Smooth muscle cell (in vitro differentiated cells): ENCODE measurements around the gene OR10R2. TPM values are rescaled to one million over a fixed set of nuclear protein-coding genes. Genes with fewer than 3 reads are reported as not detected.

ENCODE experiments used
- DNase-seq: peaks from one replicate; lab custom pipeline; 2025; ENCODE audit not compliant: unreplicated experiment; lab: John Stamatoyannopoulos, UW
- H2AFZ ChIP-seq: fragments of 200-600 bp; sonication (generic); 2 replicates; pipeline ENCODE4 v1.6.0; 2016; ENCODE audit warnings: antibody characterized with exemption, low read depth, mild to moderate bottlenecking
- H3F3A ChIP-seq: fragments of 200-600 bp; sonication (generic); 2 replicates; pipeline ENCODE4 v1.6.0; 2017; ENCODE audit warnings: antibody characterized with exemption, low read depth
- H3K27ac ChIP-seq: fragments of 200-600 bp; sonication (generic); 2 replicates; pipeline ENCODE4 v1.5.1; 2016; ENCODE audit warnings: low read depth, mild to moderate bottlenecking
- H3K27me3 ChIP-seq: fragments of 200-600 bp; sonication (generic); 2 replicates; pipeline ENCODE4 v1.6.1; 2016; ENCODE audit warnings: low read depth, mild to moderate bottlenecking
- H3K36me3 ChIP-seq: fragments of 200-600 bp; sonication (generic); 2 replicates; pipeline ENCODE4 v1.5.1; 2016; ENCODE audit warnings: low read depth
- H3K4me1 ChIP-seq: fragments of 200-600 bp; sonication (generic); 2 replicates; pipeline ENCODE4 v1.5.1; 2016; ENCODE audit warnings: low read depth
- H3K4me2 ChIP-seq: fragments of 200-600 bp; sonication (generic); 2 replicates; pipeline ENCODE4 v1.6.0; 2016; ENCODE audit warnings: mild to moderate bottlenecking
- H3K4me3 ChIP-seq: fragments of 200-600 bp; sonication (generic); 2 replicates; pipeline ENCODE4 v1.5.1; 2016; ENCODE audit warnings: mild to moderate bottlenecking
- H3K79me2 ChIP-seq: fragments of 200-600 bp; sonication (generic); 2 replicates; pipeline ENCODE4 v1.6.0; 2016; ENCODE audit warnings: low read depth, mild to moderate bottlenecking
- H3K9ac ChIP-seq: fragments of 200-600 bp; sonication (generic); 2 replicates; pipeline ENCODE4 v1.6.0; 2016; ENCODE audit warnings: low read depth
- H3K9me3 ChIP-seq: fragments of 200-600 bp; sonication (generic); replicated peaks from 2 replicates; pipeline ENCODE4 v1.5.1; 2016; ENCODE audit warnings: low read depth
- H4K20me1 ChIP-seq: fragments of 200-600 bp; sonication (generic); 2 replicates; pipeline ENCODE4 v1.6.0; 2016; ENCODE audit warnings: low read depth
- WGBS: methylation state at CpG from one replicate; pipeline ENCODE4 v1.1.7; 2016; ENCODE audit warnings: low lambda C conversion rate; 5-methylcytosine and 5-hydroxymethylcytosine counted together
- polyA plus RNA-seq: library from polyadenylated mRNA; unstranded; fragments of >200 nt; fragmentation: Nextera tagmentation; extraction: Ambion mirVana; gene quantifications from 2 replicates; pipeline ENCODE4 v1.2.1, GENCODE V29; 2016
- total RNA-seq: library from RNA; depleted of rRNA; stranded (reverse); fragments of >200 nt; gene quantifications from 2 replicates; pipeline ENCODE4 v1.2.3, GENCODE V29; 2014
- TF ChIP-seq, protein P1 (sequence below): fragments of 200-600 bp; sonication (generic); IDR thresholded peaks from 2 replicates; pipeline ENCODE4 v1.5.1; 2017; ENCODE audit warnings: borderline replicate concordance, mild to moderate bottlenecking, antibody characterized with exemption; ENCODE audit not compliant: insufficient read depth, poor library complexity, severe bottlenecking

Gene OR10R2
- total and polyA plus RNA-seq, 2 experiments from 2014 or later = not detected

DNA sequence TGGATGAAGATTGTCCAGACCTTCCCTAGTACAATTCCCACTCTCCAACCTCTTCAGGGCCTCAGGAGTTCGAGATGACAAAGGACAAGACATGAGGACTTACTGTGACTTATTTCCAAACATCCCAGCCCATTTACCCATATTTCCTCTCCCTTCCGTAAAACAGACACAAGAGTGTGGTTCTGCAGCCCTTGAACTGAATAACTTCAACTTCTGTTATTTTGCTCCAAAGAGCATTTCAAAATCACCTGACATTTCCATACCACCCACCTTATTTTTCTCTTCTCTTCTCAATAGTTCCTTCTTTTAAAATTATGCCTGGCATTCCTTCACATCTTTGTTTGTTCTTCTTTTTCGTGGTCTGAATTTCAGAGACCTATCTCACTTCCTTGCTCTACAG lies 37.3 kb upstream of the OR10R2 start:
- Histone ChIP-seq H4K20me1 (no peaks in the 10 kb centered on the region), H3K36me3 (no peaks in the 10 kb centered on the region), H3K9ac (no peak overlapping the region), H3F3A (no peaks in the 10 kb centered on the region), H3K4me2 (no peak overlapping the region), H3K4me3 (no peak overlapping the region), H3K27ac (no peak overlapping the region), H3K4me1 (no peaks in the 10 kb centered on the region), H3K27me3 (no peaks in the 10 kb centered on the region), H3K79me2 (no peaks in the 10 kb centered on the region), H2AFZ (no peak overlapping the region), H3K9me3 (no peaks in the 10 kb centered on the region)
- no peak for DNase-seq
- TF ChIP-seq, protein P1, sequence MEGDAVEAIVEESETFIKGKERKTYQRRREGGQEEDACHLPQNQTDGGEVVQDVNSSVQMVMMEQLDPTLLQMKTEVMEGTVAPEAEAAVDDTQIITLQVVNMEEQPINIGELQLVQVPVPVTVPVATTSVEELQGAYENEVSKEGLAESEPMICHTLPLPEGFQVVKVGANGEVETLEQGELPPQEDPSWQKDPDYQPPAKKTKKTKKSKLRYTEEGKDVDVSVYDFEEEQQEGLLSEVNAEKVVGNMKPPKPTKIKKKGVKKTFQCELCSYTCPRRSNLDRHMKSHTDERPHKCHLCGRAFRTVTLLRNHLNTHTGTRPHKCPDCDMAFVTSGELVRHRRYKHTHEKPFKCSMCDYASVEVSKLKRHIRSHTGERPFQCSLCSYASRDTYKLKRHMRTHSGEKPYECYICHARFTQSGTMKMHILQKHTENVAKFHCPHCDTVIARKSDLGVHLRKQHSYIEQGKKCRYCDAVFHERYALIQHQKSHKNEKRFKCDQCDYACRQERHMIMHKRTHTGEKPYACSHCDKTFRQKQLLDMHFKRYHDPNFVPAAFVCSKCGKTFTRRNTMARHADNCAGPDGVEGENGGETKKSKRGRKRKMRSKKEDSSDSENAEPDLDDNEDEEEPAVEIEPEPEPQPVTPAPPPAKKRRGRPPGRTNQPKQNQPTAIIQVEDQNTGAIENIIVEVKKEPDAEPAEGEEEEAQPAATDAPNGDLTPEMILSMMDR = no peak
- WGBS = 76% methylated on average over 3 of the region's 3 CpGs

DNA sequence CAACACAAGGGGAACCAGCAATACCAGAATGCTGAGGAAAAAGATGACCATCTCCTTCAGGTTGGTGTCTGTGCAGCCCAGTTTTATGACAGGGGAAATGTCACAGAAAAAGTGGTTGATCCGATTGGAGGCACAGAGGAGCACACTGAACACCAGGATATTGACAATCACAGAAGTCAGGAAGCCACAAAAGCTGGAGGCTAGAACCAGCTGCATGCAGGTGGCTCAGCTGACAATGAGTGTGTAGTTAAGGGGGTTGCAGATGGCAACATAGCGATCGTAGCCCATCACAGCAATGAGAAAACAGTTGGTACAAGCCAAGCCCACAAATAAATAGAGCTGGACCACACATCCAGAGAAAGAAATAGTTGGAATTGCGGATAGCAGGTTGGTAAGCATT lies 26.6 kb upstream of the OR10R2 start:
- no peaks in the 10 kb centered on the region for H3K27me3 ChIP-seq
- no peaks in the 10 kb centered on the region for H3K4me1 ChIP-seq
- no peak overlapping the region for H3K4me2 ChIP-seq
- H3F3A ChIP-seq = no peaks in the 10 kb centered on the region
- no peaks in the 10 kb centered on the region for H4K20me1 ChIP-seq
- WGBS = 86% methylated on average over 4 of the region's 4 CpGs
- no peaks in the 10 kb centered on the region for H3K79me2 ChIP-seq
- H3K9me3 ChIP-seq = no peaks in the 10 kb centered on the region
- H2AFZ ChIP-seq = no peak overlapping the region
- TF ChIP-seq, protein P1 = no peak
- H3K9ac ChIP-seq = no peak overlapping the region
- H3K27ac ChIP-seq = no peak overlapping the region
- DNase-seq = no peak
- no peak overlapping the region for H3K4me3 ChIP-seq
- H3K36me3 ChIP-seq = no peaks in the 10 kb centered on the region

DNA sequence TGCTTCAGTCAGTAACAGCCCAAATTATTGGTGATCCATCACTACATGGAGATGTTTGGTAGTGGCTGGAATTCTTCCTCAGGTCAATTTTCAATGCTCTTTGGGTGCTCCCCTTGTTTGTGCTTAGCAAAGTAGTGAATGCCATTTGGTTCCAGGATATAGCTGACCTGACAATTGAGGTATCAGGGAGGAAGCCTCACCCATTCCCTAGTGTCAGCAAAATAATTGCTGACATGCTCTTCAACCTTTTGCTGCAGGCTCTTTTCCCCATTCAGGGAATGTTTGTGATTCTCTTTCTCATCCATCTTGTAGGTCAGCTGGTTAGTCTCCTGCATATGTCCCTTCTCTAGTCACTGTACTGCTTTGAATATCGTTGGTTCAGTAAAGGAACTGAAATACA lies 17.5 kb upstream of the OR10R2 start:
- no peak overlapping the region for H3K4me3 ChIP-seq
- H3K27ac ChIP-seq = no peak overlapping the region
- H3F3A ChIP-seq = no peaks in the 10 kb centered on the region
- no peaks in the 10 kb centered on the region for H3K9me3 ChIP-seq
- H2AFZ ChIP-seq = no peak overlapping the region
- H4K20me1 ChIP-seq = no peaks in the 10 kb centered on the region
- no peaks in the 10 kb centered on the region for H3K36me3 ChIP-seq
- no peaks in the 10 kb centered on the region for H3K79me2 ChIP-seq
- H3K4me2 ChIP-seq = no peak overlapping the region
- no peaks in the 10 kb centered on the region for H3K27me3 ChIP-seq
- WGBS = 91% methylated on average over 1 of the region's 1 CpG
- TF ChIP-seq, protein P1 = no peak
- no peak overlapping the region for H3K9ac ChIP-seq
- DNase-seq = no peak
- H3K4me1 ChIP-seq = no peaks in the 10 kb centered on the region

DNA sequence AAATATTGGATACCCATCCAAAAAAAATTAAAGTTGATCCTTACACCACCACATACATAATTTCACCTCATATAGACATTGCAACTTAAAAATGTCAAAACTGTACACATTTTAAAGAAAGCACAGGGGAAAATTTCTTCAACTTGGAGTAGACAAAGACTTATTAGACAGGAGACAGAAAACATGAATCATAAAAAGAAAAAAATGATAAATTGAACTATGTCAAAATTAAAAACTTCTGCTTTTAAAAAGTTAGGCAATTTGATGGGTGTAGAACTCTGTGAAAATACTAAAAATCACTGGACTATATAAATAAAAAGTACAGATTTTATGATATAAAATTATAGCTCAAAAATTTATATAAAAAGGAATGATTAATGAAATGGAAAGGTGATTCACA lies 14.8 kb upstream of the OR10R2 start:
- H3K79me2 ChIP-seq = no peaks in the 10 kb centered on the region
- TF ChIP-seq, protein P1 = no peak
- H3K4me1 ChIP-seq = no peaks in the 10 kb centered on the region
- H4K20me1 ChIP-seq = no peaks in the 10 kb centered on the region
- no peak overlapping the region for H3K27ac ChIP-seq
- H3F3A ChIP-seq = no peaks in the 10 kb centered on the region
- H3K9me3 ChIP-seq = no peaks in the 10 kb centered on the region
- H3K4me3 ChIP-seq = no peak overlapping the region
- DNase-seq = no peak
- H2AFZ ChIP-seq = no peak overlapping the region
- H3K4me2 ChIP-seq = no peak overlapping the region
- no peak overlapping the region for H3K9ac ChIP-seq
- H3K27me3 ChIP-seq = no peaks in the 10 kb centered on the region
- H3K36me3 ChIP-seq = no peaks in the 10 kb centered on the region
